PC-9 (cell line): ENCODE data around the gene MYLK3.

Source experiments
- CTCF ChIP-seq: fragments of 200-600 bp; sonication (generic); conservative IDR thresholded peaks from 2 replicates; pipeline ENCODE4 v1.6.1; 2017; ENCODE audit warnings: mixed run types, antibody characterized with exemption, mild to moderate bottlenecking, moderate library complexity
- EZH2 ChIP-seq: fragments of 200-600 bp; sonication (generic); IDR thresholded peaks from 2 replicates; pipeline ENCODE4 v1.8.0; 2017; ENCODE audit warnings: antibody characterized with exemption, low read depth

GRCh38 chr16:46747777-46748651 is at the start of gene MYLK3:
- TF ChIP-seq CTCF (no peak), EZH2 (no peak)
